ENCODE measurements around the gene ITPA. TPM values are rescaled to one million over a fixed set of nuclear protein-coding genes. Genes with fewer than 3 reads are reported as not detected.

ITPA gene
- total and polyA plus RNA-seq, 10 of the 15 experiments (the other 5 are each of a cell fraction or from before 2014, with no cell fraction given): 5.5 to 124 (median 66.3) TPM

DNA sequence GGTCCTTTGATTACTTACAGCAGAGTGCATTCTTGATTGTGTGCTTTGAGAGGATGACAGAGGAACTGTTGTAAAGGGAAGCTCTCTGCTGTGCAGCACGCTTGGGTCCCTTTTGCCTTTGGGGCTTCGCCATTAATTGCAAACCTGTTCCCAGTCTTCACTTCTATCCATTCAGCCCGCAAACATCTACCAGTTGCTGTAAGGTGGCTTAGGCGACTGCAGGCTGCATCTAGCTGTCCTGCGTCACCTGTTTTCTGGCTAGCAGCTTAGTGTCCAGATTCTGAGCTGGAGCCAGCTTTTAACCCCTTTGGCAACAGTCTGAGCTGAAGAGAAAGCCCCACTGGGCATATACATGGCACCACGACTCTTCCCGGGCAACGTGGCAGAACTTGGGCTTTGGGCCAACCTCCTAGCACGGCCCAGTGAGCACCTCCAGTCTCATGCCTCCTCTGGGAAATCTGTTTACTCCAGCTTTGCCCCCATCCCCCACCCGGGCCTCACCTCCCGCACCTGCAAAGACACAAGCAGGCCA, 47.2 kb upstream of the ITPA start:
- Histone ChIP-seq H3K9ac (ENCODE audit: control insufficient read depth, insufficient read depth, low read length) (no peak overlapping the region), H3K79me2 (ENCODE audit: control insufficient read depth, insufficient read depth, low read length) (peaks cover 28% of the 10 kb centered on the region), H3K4me2 (ENCODE audit: control insufficient read depth, insufficient read depth) (no peak overlapping the region), H2AFZ (ENCODE audit: control insufficient read depth, low read depth, low read length) (no peak overlapping the region), H3K4me3 (no peak overlapping the region), H3K9me3 (replicated peaks; ENCODE audit: control insufficient read depth, insufficient read depth, low read length) (no peaks in the 10 kb centered on the region), H3K27ac (ENCODE audit: control insufficient read depth, insufficient read depth) (no peak overlapping the region), H4K20me1 (ENCODE audit: control insufficient read depth, insufficient read depth) (0 out of 2 replicates have a peak, but pooled peaks cover 4% of the 10 kb centered on the region), H3K27me3 (replicated peaks in 1 of 2; ENCODE audit: control insufficient read depth in 2 of 2, insufficient read depth in 2 of 2, low read length in 1 of 2) (no peaks in the 10 kb centered on the region; a peak in 2 of 4 replicates), H3K36me3 (ENCODE audit: control insufficient read depth in 2 of 2, insufficient read depth in 2 of 2, low read length in 1 of 2) (no peaks in the 10 kb centered on the region), H3K4me1 (ENCODE audit: control insufficient read depth, insufficient read depth, low read length) (peaks cover 4% of the 10 kb centered on the region)
- no peak for DNase-seq (ENCODE audit: low read depth, low spot score)
- BruUV-seq (replicated peaks): no TSS peak
- ChIA-PET CTCF (no interaction called here), RAD21 (ENCODE audit: unreplicated experiment) (interaction anchor here (1.2 kb wide), 1 partner anchor 108 kb away, joined by 4 read pairs; no protein-coding TSS in a partner anchor), POLR2A (interaction anchor here (2.4 kb wide), 1 partner anchor 116 kb away, joined by 13 read pairs; the partner anchor contains the start of gene MRPS26), SMC1A (ENCODE audit: uncharacterized antibody, unreplicated experiment) (interaction anchor here (1.0 kb wide), 1 partner anchor 9 kb away, joined by 3 read pairs; no protein-coding TSS in a partner anchor)
- no peak for FAIRE-seq
- WGBS (ENCODE audit: insufficient coverage, insufficient replicate concordance, low lambda C conversion rate, missing lambda C conversion rate): 56% methylated on average over 11 of the region's 11 CpGs
- no peak for ATAC-seq
- TF ChIP-seq HDAC2 (IDR thresholded peaks at IDR 0.05) (no peak), SRF (IDR thresholded peaks at IDR 0.05; ENCODE audit: low read depth in 2 of 2, low read length in 2 of 2) (no peak), SMARCA5 (IDR thresholded peaks at IDR 0.05) (no peak), NR2F1 (conservative IDR thresholded peaks at IDR 0.05) (no peak), TBL1XR1 (IDR thresholded peaks at IDR 0.05; ENCODE audit: low read depth, low read length) (no peak), MEF2A (IDR thresholded peaks at IDR 0.05; ENCODE audit: insufficient read depth, low read depth, low read length) (no peak), ZNF217 (IDR thresholded peaks at IDR 0.05) (no peak), ESRRA (IDR thresholded peaks at IDR 0.05; ENCODE audit: low read length) (no peak)
- TF ChIP-seq, protein P1, sequence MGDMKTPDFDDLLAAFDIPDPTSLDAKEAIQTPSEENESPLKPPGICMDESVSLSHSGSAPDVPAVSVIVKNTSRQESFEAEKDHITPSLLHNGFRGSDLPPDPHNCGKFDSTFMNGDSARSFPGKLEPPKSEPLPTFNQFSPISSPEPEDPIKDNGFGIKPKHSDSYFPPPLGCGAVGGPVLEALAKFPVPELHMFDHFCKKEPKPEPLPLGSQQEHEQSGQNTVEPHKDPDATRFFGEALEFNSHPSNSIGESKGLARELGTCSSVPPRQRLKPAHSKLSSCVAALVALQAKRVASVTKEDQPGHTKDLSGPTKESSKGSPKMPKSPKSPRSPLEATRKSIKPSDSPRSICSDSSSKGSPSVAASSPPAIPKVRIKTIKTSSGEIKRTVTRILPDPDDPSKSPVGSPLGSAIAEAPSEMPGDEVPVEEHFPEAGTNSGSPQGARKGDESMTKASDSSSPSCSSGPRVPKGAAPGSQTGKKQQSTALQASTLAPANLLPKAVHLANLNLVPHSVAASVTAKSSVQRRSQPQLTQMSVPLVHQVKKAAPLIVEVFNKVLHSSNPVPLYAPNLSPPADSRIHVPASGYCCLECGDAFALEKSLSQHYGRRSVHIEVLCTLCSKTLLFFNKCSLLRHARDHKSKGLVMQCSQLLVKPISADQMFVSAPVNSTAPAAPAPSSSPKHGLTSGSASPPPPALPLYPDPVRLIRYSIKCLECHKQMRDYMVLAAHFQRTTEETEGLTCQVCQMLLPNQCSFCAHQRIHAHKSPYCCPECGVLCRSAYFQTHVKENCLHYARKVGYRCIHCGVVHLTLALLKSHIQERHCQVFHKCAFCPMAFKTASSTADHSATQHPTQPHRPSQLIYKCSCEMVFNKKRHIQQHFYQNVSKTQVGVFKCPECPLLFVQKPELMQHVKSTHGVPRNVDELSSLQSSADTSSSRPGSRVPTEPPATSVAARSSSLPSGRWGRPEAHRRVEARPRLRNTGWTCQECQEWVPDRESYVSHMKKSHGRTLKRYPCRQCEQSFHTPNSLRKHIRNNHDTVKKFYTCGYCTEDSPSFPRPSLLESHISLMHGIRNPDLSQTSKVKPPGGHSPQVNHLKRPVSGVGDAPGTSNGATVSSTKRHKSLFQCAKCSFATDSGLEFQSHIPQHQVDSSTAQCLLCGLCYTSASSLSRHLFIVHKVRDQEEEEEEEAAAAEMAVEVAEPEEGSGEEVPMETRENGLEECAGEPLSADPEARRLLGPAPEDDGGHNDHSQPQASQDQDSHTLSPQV (IDR thresholded peaks at IDR 0.05): no peak
- TF ChIP-seq, protein P2, sequence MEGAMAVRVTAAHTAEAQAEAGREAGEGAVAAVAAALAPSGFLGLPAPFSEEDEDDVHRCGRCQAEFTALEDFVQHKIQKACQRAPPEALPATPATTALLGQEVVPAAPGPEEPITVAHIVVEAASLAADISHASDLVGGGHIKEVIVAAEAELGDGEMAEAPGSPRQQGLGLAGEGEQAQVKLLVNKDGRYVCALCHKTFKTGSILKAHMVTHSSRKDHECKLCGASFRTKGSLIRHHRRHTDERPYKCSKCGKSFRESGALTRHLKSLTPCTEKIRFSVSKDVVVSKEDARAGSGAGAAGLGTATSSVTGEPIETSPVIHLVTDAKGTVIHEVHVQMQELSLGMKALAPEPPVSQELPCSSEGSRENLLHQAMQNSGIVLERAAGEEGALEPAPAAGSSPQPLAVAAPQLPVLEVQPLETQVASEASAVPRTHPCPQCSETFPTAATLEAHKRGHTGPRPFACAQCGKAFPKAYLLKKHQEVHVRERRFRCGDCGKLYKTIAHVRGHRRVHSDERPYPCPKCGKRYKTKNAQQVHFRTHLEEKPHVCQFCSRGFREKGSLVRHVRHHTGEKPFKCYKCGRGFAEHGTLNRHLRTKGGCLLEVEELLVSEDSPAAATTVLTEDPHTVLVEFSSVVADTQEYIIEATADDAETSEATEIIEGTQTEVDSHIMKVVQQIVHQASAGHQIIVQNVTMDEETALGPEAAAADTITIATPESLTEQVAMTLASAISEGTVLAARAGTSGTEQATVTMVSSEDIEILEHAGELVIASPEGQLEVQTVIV (IDR thresholded peaks at IDR 0.05; ENCODE audit: borderline replicate concordance, partially characterized antibody): no peak
- in situ Hi-C loops (cut with MboI): no loop called here
- intact Hi-C loops (cut with micrococcal nuclease; ENCODE audit: unreplicated experiment): no loop called here
